Measurements from ENCODE around the gene CACNA1H.

DNA sequence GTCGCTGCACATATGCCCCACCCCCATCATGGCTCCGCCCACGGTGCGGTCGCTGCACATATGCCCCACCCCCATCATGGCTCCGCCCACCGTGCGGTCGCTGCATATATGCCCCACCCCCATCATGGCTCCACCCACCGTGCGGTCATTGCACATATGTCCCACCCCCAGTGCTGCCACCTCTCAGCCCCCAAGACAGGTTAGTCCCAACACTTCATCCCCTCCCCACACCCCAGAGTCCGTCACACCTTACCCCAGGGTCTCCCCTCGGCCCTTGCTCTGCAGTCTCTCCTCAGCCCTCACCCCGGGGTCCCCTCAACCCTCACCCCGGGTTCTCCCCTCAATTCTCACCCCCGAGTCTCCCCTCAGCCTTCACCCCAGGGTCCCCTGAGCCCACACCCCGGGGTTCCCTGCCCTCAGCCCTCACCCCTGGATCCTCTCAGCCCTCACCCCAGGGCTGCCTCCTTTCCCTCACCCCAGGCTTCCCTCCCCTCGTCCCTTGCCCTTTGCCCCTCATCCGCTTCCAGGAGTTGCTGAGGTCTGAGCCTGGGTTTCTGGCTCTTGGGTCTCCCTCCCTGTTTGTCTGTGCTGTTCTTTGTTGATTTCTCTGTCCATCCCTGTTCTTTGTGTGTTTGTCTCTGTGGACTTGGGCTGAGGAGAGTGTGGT lies 46.6 kb downstream of the CACNA1H start:
- TF ChIP-seq EP300 (IDR thresholded peaks at IDR 0.05): no peak
- TF ChIP-seq, protein P1, sequence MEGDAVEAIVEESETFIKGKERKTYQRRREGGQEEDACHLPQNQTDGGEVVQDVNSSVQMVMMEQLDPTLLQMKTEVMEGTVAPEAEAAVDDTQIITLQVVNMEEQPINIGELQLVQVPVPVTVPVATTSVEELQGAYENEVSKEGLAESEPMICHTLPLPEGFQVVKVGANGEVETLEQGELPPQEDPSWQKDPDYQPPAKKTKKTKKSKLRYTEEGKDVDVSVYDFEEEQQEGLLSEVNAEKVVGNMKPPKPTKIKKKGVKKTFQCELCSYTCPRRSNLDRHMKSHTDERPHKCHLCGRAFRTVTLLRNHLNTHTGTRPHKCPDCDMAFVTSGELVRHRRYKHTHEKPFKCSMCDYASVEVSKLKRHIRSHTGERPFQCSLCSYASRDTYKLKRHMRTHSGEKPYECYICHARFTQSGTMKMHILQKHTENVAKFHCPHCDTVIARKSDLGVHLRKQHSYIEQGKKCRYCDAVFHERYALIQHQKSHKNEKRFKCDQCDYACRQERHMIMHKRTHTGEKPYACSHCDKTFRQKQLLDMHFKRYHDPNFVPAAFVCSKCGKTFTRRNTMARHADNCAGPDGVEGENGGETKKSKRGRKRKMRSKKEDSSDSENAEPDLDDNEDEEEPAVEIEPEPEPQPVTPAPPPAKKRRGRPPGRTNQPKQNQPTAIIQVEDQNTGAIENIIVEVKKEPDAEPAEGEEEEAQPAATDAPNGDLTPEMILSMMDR (IDR thresholded peaks at IDR 0.05): no peak
- TF ChIP-seq POLR2A (IDR thresholded peaks at IDR 0.05; ENCODE audit: low read depth): no peak
- TF ChIP-seq POLR2AphosphoS5 (IDR thresholded peaks at IDR 0.05): no peak
